Common myeloid progenitor, CD34-positive (primary cell): ENCODE measurements around the gene RNGTT.
"Not testable (repeated sequence)": the region's sequence is repeated elsewhere in the genome, so short reads cannot be mapped to it uniquely, and the experiment has no call there.

Experiments
- CTCF ChIA-PET: fragments of 350-600 bp; sonication (Branson Sonifier 250); formaldehyde crosslinking; loops from one replicate; lab custom pipeline; 2021; ENCODE audit warnings: antibody characterized with exemption; lab: Charles Lee
- POLR2A ChIA-PET: fragments of 350-600 bp; sonication (Branson Sonifier 250); formaldehyde crosslinking; loops from one replicate; lab custom pipeline; 2021; ENCODE audit warnings: antibody characterized with exemption; lab: Charles Lee
- DNase-seq, 3 donors: peaks; one replicate each; pipeline versions ENCODE4 v3.0.0 to v3.0.0-alpha.2; 2013
- H3K27ac ChIP-seq, 2 experiments: 1 replicate in 1 of 2; 2 replicates in 1 of 2; pipeline ENCODE4 v1.7.0; 2013; ENCODE audit warnings: inconsistent platforms in 2 of 2, low read length in 2 of 2, mild to moderate bottlenecking in 2 of 2, low read depth in 1 of 2, moderate library complexity in 1 of 2; ENCODE audit not compliant: severe bottlenecking in 2 of 2, insufficient read depth in 1 of 2, poor library complexity in 1 of 2
- H3K27me3 ChIP-seq, 5 experiments: replicated peaks in 2 of 5; 1 replicate in 3 of 5; 2 replicates in 2 of 5; pipeline versions ENCODE4 v1.6.1 to v1.7.0; 2013; ENCODE audit warnings: low read length in 4 of 5, mild to moderate bottlenecking in 2 of 5, moderate library complexity in 2 of 5, inconsistent platforms in 1 of 5; ENCODE audit not compliant: insufficient read depth in 5 of 5, control insufficient read depth in 4 of 5
- H3K36me3 ChIP-seq, 4 experiments: 1 replicate in 2 of 4; 2 replicates in 2 of 4; pipeline versions ENCODE4 v1.6.1 to v1.7.0; 2013; ENCODE audit warnings: low read length in 3 of 4, control low read depth in 1 of 4, mild to moderate bottlenecking in 1 of 4; ENCODE audit not compliant: control insufficient read depth in 4 of 4, insufficient read depth in 4 of 4
- H3K4me1 ChIP-seq, 4 experiments: 1 replicate in 3 of 4; 2 replicates in 1 of 4; pipeline versions ENCODE4 v1.6.1 to v1.7.1; 2013; ENCODE audit warnings: low read length in 3 of 4, mild to moderate bottlenecking in 3 of 4, control low read depth in 1 of 4, inconsistent platforms in 1 of 4, moderate library complexity in 1 of 4; ENCODE audit not compliant: control insufficient read depth in 4 of 4, insufficient read depth in 4 of 4; ENCODE audit errors: control extremely low read depth in 1 of 4
- H3K4me3 ChIP-seq, 7 experiments: 1 replicate in 4 of 7; 2 replicates in 3 of 7; pipeline versions ENCODE4 v1.5.1 to v1.7.0; 2013; ENCODE audit warnings: mild to moderate bottlenecking in 7 of 7, low read length in 6 of 7, moderate library complexity in 6 of 7, inconsistent platforms in 2 of 7, low read depth in 2 of 7, control low read depth in 1 of 7; ENCODE audit not compliant: insufficient read depth in 4 of 7, control insufficient read depth in 1 of 7; ENCODE audit errors: extremely low read depth in 1 of 7
- H3K9me3 ChIP-seq, 5 experiments: 1 replicate in 4 of 5; 2 replicates in 1 of 5; pipeline versions ENCODE4 v1.6.1 to v1.7.1; 2013; ENCODE audit warnings: low read length in 4 of 5, mild to moderate bottlenecking in 2 of 5, inconsistent platforms in 1 of 5, low read depth in 1 of 5, moderate library complexity in 1 of 5; ENCODE audit not compliant: control insufficient read depth in 4 of 5, insufficient read depth in 2 of 5; ENCODE audit errors: control extremely low read depth in 1 of 5
- WGBS: methylation state at CpG from one replicate; pipeline ENCODE4 v1.1.5; 2013; ENCODE audit not compliant: insufficient coverage; 5-methylcytosine and 5-hydroxymethylcytosine counted together

RNGTT gene

DNA sequence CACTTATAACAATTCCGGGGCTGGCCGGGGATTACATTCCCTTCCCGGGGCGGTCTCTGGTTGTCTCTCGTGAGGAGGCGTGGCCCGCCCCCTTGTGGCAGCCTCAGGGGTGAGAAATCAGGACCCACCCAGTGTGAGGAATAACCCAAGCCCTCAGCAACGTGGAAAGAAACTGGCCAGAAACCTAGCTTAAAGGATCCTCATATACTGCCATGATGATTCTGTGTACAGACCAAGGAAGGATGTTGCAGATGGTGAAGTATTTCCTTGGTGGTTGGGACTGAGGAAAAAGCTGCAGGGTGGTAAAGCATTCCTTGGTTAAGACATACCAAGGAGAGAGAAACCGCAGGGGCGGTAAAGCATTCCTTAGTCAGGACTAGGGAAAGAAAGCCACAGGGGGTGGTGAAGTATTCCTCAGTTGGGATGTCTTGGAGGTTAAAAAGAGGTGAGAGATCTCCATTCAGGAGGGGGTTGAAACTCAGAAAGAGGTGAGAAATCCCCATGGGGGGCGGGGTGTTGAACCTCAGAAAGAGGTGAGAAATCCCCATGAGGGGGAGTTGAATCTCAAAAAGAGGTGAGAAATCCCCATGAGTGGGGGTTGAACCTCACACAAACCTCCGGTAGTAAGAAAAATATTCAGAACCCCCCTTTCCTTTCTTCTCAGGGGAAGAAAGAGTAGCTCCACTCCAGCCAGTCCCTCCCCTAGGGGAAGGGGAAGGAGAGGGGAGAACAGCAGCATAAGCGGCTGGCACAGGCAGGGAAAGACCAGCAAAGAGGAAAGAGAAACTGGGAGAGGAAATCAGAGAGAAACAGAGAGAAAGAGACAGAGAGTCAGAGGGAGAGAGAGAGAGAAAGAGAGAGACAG lies 238.1 kb downstream of the RNGTT start:
- ChIA-PET CTCF (no interaction called here), POLR2A (no interaction called here)
- Histone ChIP-seq H3K27ac (no peak overlapping the region), H3K4me1 (no peaks in the 10 kb centered on the region), H3K9me3 (no peaks in the 10 kb centered on the region), H3K36me3 (peaks cover 0 to 4% (median 1%) of the 10 kb centered on the region in 4 experiments), H3K4me3 (no peak overlapping the region), H3K27me3 (no peaks in the 10 kb centered on the region)
- 76% methylated on average over 12 of the region's 13 CpGs for WGBS
- DNase-seq, result peak in 2 of 3 donors; percentile 9 to 10

- Histone ChIP-seq H3K27me3 (no peaks in the 10 kb centered on the region), H3K4me3 (no peak overlapping the region), H3K27ac (no peak overlapping the region), H3K4me1 (no peaks in the 10 kb centered on the region), H3K36me3 (peaks cover 0 to 4% (median 1%) of the 10 kb centered on the region in 4 experiments), H3K9me3 (no peaks in the 10 kb centered on the region)
- DNase-seq, result no peak
- ChIA-PET CTCF (no interaction called here), POLR2A (no interaction called here)
- WGBS, result 100% methylated on average over 1 of the region's 3 CpGs
Measured at GRCh38 chr6:88722686-88723085, 240.7 kb downstream of the RNGTT start.

GRCh38 chr6:88716399-88716798 lies 247.0 kb downstream of the RNGTT start:
- POLR2A ChIA-PET, H3K27ac ChIP-seq, H3K4me3 ChIP-seq, H3K4me1 ChIP-seq, H3K9me3 ChIP-seq, H3K27me3 ChIP-seq, H3K36me3 ChIP-seq, DNase-seq, CTCF ChIA-PET: not testable (repeated sequence)
- WGBS, result no CpG with 5 or more reads among the region's 1 CpG

DNA sequence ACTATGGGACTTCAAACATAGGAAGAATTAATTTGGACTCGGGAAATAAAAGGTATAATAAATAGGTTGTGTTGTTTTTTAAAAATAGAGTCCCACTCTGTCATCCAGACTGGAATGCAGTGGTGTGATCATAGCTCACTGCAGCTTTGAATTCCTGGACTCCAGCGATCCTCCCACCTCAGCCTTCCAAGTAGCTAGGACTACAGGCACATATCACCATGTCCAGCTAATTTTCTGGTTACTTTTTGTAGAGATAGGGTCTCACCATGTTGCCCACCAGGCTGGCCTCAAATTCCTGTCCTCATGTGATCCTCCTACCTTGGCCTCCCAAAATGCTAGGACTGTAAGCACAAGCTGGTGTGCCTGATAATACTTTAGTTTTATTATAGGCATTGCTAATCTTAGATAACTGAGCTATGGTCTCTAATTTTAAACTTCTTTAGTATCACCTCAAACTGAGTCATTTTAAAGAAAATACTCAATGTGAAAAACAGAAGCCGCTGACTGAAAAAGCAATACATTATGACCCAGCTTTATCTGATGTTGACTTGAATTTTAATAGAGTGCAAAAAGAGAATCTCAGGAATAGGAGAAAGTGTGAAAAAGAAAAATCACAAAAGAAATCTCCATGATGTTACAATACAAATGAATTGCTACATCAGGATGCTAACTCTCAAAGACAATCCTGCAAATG lies 251.0 kb downstream of the RNGTT start:
- ChIA-PET CTCF (no interaction called here), POLR2A (no interaction called here)
- Histone ChIP-seq H3K4me1 (no peaks in the 10 kb centered on the region), H3K36me3 (peaks cover 0 to 2% (median 0%) of the 10 kb centered on the region in 4 experiments), H3K4me3 (no peak overlapping the region), H3K9me3 (peaks cover 0 to 4% (median 0%) of the 10 kb centered on the region in 5 experiments), H3K27ac (no peak overlapping the region), H3K27me3 (no peaks in the 10 kb centered on the region)
- 100% methylated on average over 1 of the region's 3 CpGs for WGBS
- DNase-seq, result no peak

DNA sequence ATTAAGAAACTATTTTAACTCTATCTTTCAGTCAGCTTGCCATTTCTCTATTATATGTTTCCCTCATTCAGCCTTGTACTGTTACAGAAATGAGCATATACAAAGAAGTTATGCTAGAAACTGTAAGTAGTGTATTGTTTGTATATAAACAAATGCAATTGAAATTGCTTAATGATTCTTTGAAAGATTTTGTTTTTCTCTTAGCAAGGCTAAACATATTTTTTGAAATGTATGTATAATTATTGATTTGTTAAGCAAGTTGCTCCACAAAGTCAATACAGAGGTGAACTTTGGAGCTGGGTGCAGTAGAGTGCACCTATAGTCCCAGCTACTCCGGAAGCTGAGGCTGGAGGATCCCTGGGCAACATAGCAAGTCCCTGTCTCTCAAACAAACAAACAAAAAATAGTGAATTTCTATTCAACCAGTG lies 253.6 kb downstream of the RNGTT start:
- WGBS, result no CpG with 5 or more reads among the region's 1 CpG
- Histone ChIP-seq H3K27ac (no peak overlapping the region), H3K9me3 (peaks cover 0 to 4% (median 0%) of the 10 kb centered on the region in 5 experiments), H3K4me3 (no peak overlapping the region), H3K4me1 (peaks cover 0 to 3% (median 1%) of the 10 kb centered on the region in 4 experiments), H3K27me3 (no peaks in the 10 kb centered on the region), H3K36me3 (peaks cover 0 to 2% (median 0%) of the 10 kb centered on the region in 4 experiments)
- CTCF ChIA-PET, result no interaction called here
- POLR2A ChIA-PET, result interaction anchor here (0.6 kb wide), 1 partner anchor 235 kb away, joined by 4 read pairs; no protein-coding TSS in a partner anchor
- no peak for DNase-seq

DNA sequence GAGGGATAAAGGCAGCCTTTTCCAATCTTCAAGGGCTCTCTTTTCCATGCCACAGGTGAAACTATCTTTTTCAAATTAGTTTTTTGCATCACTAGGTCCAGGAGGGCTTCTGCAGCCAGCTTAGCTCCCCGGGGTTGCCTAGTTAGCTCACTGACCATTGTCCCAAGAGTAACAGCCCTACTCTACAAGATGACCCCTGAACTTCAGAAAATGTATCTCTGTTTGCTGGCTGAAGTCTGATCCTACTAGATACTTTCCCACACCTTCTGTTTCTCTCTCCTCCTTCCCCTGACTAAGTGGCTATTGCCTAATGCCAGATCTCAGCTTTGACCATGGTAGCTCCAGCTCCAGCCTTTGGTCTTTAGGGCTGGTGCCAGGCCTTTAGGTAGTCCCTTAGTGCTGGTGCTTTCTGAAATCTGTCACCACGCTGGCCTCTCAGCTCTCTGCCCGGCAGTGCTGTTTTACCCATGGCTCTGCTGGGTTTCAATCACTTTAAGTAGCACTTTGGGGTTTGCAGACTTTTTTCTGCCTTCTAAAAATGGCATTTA lies 255.1 kb downstream of the RNGTT start:
- peaks cover 0 to 6% (median 2%) of the 10 kb centered on the region in 4 experiments for H3K4me1 ChIP-seq
- H3K4me3 ChIP-seq, result no peak overlapping the region
- CTCF ChIA-PET, result interaction anchor here (1.0 kb wide), 1 partner anchor 216 kb away, joined by 3 read pairs; no protein-coding TSS in a partner anchor
- 100% methylated on average over 3 of the region's 3 CpGs for WGBS
- POLR2A ChIA-PET, result no interaction called here
- no peak for DNase-seq
- no peak overlapping the region for H3K27ac ChIP-seq
- H3K27me3 ChIP-seq, result no peaks in the 10 kb centered on the region
- H3K9me3 ChIP-seq, result peaks cover 0 to 5% (median 0%) of the 10 kb centered on the region in 5 experiments
- H3K36me3 ChIP-seq, result no peaks in the 10 kb centered on the region
